Stimulated activated CD8-positive, alpha-beta memory T cell treated with anti-CD3 and anti-CD28 coated beads, Interleukin-7, amount 100 ng/mL, for 1 hour (primary cell): ENCODE data around the gene CERS6.
"Not testable (repeated sequence)": the region's sequence is repeated elsewhere in the genome, so short reads cannot be mapped to it uniquely, and the experiment has no call there.

Experiments used
- DNase-seq, 2 donors: peaks; one replicate each; pipeline ENCODE4 v3.0.0-alpha.2; 2020; ENCODE audit warnings: low read depth in 2 of 2

The CERS6 gene

GRCh38 chr2:168468354-168468753 lies 12.3 kb downstream of the CERS6 start:
- no peak for DNase-seq

- no peak for DNase-seq
Measured at GRCh38 chr2:168469281-168469988, 13.4 kb downstream of the CERS6 start.

GRCh38 chr2:168470320-168471162 lies 14.5 kb downstream of the CERS6 start:
- DNase-seq = no peak

- no peak for DNase-seq
Measured at GRCh38 chr2:168471163-168471475, 15.0 kb downstream of the CERS6 start.

- DNase-seq = no peak
Measured at GRCh38 chr2:168475636-168476035, 19.6 kb downstream of the CERS6 start.

GRCh38 chr2:168478206-168478605 lies 22.1 kb downstream of the CERS6 start:
- no peak for DNase-seq

GRCh38 chr2:168480356-168480755 lies 24.3 kb downstream of the CERS6 start:
- no peak for DNase-seq

- DNase-seq = no peak
Measured at GRCh38 chr2:168480825-168481585, 24.9 kb downstream of the CERS6 start.

- no peak for DNase-seq
Measured at GRCh38 chr2:168482269-168482668, 26.2 kb downstream of the CERS6 start.

GRCh38 chr2:168482952-168483831 lies 27.1 kb downstream of the CERS6 start:
- DNase-seq = no peak

- no peak for DNase-seq
Measured at GRCh38 chr2:168486477-168486876, 30.4 kb downstream of the CERS6 start.

GRCh38 chr2:168490015-168490874 lies 34.2 kb downstream of the CERS6 start:
- DNase-seq = no peak

- no peak for DNase-seq
Measured at GRCh38 chr2:168490946-168491605, 35.0 kb downstream of the CERS6 start.

GRCh38 chr2:168491728-168492127 lies 35.7 kb downstream of the CERS6 start:
- not testable (repeated sequence) for DNase-seq

GRCh38 chr2:168493219-168493618 lies 37.1 kb downstream of the CERS6 start:
- not testable (repeated sequence) for DNase-seq

GRCh38 chr2:168494190-168494711 lies 38.2 kb downstream of the CERS6 start:
- no peak for DNase-seq

GRCh38 chr2:168495524-168495923 lies 39.5 kb downstream of the CERS6 start:
- no peak for DNase-seq

- DNase-seq = no peak
Measured at GRCh38 chr2:168496906-168497305, 40.8 kb downstream of the CERS6 start.

- no peak for DNase-seq
Measured at GRCh38 chr2:168499500-168499899, 43.4 kb downstream of the CERS6 start.

- no peak for DNase-seq
Measured at GRCh38 chr2:168500516-168500915, 44.4 kb downstream of the CERS6 start.
